ENCODE data around the gene MSLN.

Gene MSLN

DNA sequence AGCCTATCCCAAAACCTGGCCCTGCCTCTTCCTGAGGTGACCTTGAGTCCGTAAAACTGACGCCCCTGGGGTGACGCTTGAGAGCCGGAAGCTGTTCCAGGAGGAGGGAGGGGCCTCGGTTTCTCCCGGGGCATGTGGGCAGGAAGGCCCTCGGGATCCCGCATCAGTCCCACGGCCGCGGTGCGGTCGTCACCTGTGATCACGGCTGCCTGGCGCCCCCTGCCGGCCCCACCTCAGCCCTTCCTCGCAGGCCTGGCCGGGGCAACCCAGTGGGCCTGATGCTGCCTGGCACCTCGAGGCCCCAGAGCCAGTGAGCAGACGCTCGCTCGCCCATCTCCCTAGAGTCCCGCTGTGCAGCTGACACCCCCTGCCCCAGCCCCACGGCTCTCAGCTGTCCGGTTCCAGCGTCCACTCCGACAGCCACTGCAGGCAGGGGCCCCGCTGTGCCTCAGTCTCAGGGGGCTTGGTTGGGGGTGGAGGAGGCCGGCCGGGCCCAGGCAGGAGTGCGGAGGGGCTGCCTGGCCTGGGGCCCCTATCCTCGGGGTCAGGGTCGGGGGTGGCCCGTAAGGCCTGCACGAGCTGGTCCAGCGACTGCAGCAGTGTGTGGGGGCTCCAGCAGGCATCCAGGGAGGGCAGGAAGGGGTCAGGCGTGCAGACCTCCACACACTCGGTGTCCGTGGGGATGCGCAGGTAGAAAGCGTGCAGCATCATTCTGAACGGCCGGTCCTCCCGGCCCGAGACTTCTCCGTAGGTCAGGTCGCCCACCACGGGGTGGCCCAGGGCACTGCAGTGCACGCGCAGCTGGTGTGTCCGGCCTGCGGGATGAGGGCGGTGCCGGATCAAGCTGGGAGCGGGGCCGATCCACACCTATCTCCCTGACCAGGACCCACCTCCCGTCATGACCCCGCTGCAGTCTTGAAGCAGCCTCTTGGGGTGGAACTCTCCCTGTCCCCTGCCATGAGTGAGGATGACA lies 25.3 kb downstream of the MSLN start:
- WGBS, 2 experiments, result 72% methylated on average over 58 of the region's 58 CpGs
- no peaks in the 10 kb centered on the region for H3K9me3 ChIP-seq (ENCODE audit: control insufficient read depth, low read length)
- peaks cover 12% of the 10 kb centered on the region for H3K4me1 ChIP-seq (ENCODE audit: control insufficient read depth, insufficient read depth, low read length)
- peaks cover 14% of the 10 kb centered on the region for H3K36me3 ChIP-seq (ENCODE audit: control insufficient read depth, insufficient read depth, low read length)
- no peak overlapping the region for H3K27ac ChIP-seq (ENCODE audit: insufficient read depth, low read depth, low read length, poor library complexity, severe bottlenecking)
- H3K27me3 ChIP-seq (ENCODE audit: control insufficient read depth, insufficient read depth, low read length, poor library complexity, severe bottlenecking), result no peaks in the 10 kb centered on the region
- no peak overlapping the region for H3K4me3 ChIP-seq (ENCODE audit: insufficient read depth, low read depth, low read length)

DNA sequence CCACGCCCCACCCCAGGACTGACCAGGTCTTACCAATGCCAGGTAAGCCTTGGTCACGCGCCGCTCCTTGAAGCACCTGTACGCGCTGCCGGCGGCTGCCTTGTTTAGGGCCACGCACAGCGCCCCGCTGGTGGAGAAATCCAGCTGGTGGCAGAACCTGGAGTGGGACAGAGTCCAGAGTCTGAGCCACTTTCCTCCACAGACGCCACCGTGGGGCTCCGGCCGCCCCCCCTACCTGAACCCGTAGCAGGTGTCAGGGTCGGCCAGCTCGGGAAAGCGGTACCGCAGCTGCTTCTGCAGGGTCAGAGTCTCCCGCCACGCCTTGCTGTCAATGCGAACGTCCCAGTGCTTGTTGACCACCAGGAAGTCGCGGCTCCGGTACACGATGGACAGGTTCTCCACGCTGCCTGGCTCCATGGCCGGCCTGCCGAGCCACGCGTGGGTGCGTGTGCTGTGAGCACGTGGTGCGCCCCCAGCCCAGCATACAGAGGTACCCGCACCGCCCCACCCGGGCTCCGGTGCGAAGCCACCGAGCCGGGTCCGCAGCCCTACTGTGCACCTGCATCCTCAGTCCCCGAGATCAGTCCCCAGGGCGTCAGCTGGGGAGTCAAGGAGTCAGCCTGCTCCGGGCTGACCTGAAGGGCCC lies 26.9 kb downstream of the MSLN start:
- Histone ChIP-seq H3K9me3 (ENCODE audit: control insufficient read depth, low read length) (no peaks in the 10 kb centered on the region), H3K27me3 (ENCODE audit: control insufficient read depth, insufficient read depth, low read length, poor library complexity, severe bottlenecking) (no peaks in the 10 kb centered on the region), H3K36me3 (ENCODE audit: control insufficient read depth, insufficient read depth, low read length) (peaks cover 27% of the 10 kb centered on the region), H3K4me1 (ENCODE audit: control insufficient read depth, insufficient read depth, low read length) (peaks cover 12% of the 10 kb centered on the region), H3K27ac (ENCODE audit: insufficient read depth, low read depth, low read length, poor library complexity, severe bottlenecking) (no peak overlapping the region), H3K4me3 (ENCODE audit: insufficient read depth, low read depth, low read length) (peak overlapping the region; percentile 61)
- 52 to 53% methylated on average over 47 of the region's 47 CpGs for whole genome bisulfite sequencing, 2 experiments

DNA sequence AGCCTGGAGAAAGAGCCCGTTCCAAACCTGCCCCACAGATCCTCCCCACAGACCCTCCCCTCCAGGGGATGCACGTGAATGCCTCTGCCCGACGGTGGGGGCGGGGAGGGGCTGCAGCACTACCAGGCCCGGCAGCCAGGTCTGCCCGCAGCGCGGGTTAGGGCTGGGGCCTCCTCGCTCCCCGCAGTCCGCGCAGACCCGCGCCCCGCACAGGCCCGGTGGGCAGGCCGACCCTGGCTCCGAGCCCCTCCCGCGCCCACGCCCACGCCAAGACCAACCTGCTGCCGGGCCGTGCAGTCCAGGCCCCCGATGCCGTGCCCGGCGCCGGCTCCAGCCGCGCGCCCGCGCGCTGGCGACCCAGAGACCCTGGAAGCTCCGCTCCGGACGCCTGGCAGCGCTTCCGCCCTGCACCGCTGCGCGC lies 27.5 kb downstream of the MSLN start, which contains the start of gene RPUSD1:
TSS of gene RPUSD1 (minus strand) at position 404 of the 421 bp plus-strand sequence. CDS start 644 bp downstream, outside the sequence.
- Histone ChIP-seq H3K27ac (ENCODE audit: insufficient read depth, low read depth, low read length, poor library complexity, severe bottlenecking) (no peak within 1 kb of the TSS), H3K27me3 (ENCODE audit: control insufficient read depth, insufficient read depth, low read length, poor library complexity, severe bottlenecking) (no peaks in the 10 kb centered on the region), H3K4me1 (ENCODE audit: control insufficient read depth, insufficient read depth, low read length) (peaks cover 12% of the 10 kb centered on the region), H3K4me3 (ENCODE audit: insufficient read depth, low read depth, low read length) (peak within 1 kb of the TSS; percentile 86), H3K9me3 (ENCODE audit: control insufficient read depth, low read length) (no peaks in the 10 kb centered on the region), H3K36me3 (ENCODE audit: control insufficient read depth, insufficient read depth, low read length) (peaks cover 29% of the 10 kb centered on the region)
- 0 to 1% methylated on average over 45 of the region's 45 CpGs for WGBS, 2 experiments

DNA sequence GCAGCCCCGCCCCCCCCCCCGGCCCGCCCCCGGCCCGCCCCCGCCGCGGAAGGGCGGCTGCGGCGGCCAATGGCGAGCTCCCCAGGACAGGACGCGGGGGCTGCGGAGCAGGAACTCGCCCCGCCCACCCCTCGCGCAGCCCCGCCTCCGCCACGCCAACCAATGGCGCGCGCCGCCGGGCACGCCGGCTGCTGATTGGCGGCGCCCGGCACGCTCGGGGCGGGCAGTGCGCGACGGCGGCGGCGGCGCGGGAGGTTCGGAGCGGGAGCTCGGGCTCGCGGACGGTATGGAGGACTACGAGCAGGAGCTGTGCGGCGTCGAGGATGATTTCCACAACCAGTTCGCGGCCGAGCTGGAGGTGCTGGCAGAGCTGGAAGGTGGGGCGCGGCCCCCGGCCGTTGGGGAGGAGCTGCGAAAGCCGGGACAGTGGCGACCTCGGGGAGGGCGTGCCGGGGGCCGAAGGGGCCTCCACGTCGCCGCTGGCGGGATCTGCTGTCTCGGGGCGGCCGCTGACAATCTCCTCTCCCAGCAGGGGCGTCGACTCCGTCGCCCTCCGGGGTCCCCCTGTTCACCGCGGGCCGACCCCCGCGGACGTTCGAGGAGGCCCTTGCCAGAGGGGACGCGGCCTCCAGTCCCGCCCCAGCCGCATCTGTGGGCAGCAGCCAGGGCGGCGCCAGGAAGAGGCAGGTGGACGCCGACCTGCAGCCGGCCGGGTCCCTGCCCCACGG lies 28.0 kb downstream of the MSLN start, which contains the start of gene CHTF18:
TSS of gene CHTF18 (plus strand) at position 222 of the 728 bp plus-strand sequence. CDS start at position 287, 65 bp downstream.
- 0 to 1% methylated on average over 97 of the region's 97 CpGs for WGBS, 2 experiments
- Histone ChIP-seq H3K36me3 (ENCODE audit: control insufficient read depth, insufficient read depth, low read length) (peaks cover 29% of the 10 kb centered on the region), H3K27me3 (ENCODE audit: control insufficient read depth, insufficient read depth, low read length, poor library complexity, severe bottlenecking) (no peaks in the 10 kb centered on the region), H3K27ac (ENCODE audit: insufficient read depth, low read depth, low read length, poor library complexity, severe bottlenecking) (no peak within 1 kb of the TSS), H3K4me3 (ENCODE audit: insufficient read depth, low read depth, low read length) (peak within 1 kb of the TSS; percentile 86), H3K9me3 (ENCODE audit: control insufficient read depth, low read length) (no peaks in the 10 kb centered on the region), H3K4me1 (ENCODE audit: control insufficient read depth, insufficient read depth, low read length) (peaks cover 12% of the 10 kb centered on the region)

DNA sequence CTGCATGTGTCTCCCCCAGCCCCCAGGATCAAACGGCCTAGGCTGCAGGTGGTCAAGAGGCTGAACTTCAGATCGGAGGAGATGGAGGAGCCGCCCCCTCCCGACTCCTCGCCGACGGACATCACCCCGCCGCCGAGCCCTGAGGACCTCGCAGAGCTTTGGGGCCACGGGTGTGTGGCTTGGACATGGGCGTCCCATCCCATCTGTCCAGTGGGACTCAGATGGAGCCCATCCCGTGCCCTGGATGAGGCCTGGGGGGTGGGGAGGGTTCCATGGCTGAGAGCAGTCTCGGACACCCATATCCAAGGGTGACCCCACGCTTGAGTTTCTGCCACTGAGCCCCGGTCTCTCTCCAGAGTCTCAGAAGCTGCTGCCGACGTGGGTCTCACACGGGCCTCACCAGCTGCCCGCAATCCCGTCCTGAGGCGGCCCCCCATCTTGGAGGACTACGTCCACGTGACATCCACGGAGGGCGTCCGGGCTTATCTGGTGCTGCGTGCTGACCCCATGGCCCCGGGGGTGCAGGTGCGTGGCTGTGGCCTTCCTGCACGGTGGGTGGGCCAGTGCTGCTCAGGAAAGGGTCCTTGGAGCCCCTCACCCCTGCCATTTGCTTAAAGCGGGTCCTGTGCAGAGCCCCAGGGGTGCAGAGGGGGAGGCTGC lies 28.8 kb downstream of the MSLN start:
- peak overlapping the region; percentile 86 for H3K4me3 ChIP-seq (ENCODE audit: insufficient read depth, low read depth, low read length)
- H3K36me3 ChIP-seq (ENCODE audit: control insufficient read depth, insufficient read depth, low read length), result peaks cover 29% of the 10 kb centered on the region
- 79 to 80% methylated on average over 33 of the region's 33 CpGs for WGBS, 2 experiments
- no peak overlapping the region for H3K27ac ChIP-seq (ENCODE audit: insufficient read depth, low read depth, low read length, poor library complexity, severe bottlenecking)
- no peaks in the 10 kb centered on the region for H3K27me3 ChIP-seq (ENCODE audit: control insufficient read depth, insufficient read depth, low read length, poor library complexity, severe bottlenecking)
- no peaks in the 10 kb centered on the region for H3K9me3 ChIP-seq (ENCODE audit: control insufficient read depth, low read length)
- H3K4me1 ChIP-seq (ENCODE audit: control insufficient read depth, insufficient read depth, low read length), result peaks cover 12% of the 10 kb centered on the region

DNA sequence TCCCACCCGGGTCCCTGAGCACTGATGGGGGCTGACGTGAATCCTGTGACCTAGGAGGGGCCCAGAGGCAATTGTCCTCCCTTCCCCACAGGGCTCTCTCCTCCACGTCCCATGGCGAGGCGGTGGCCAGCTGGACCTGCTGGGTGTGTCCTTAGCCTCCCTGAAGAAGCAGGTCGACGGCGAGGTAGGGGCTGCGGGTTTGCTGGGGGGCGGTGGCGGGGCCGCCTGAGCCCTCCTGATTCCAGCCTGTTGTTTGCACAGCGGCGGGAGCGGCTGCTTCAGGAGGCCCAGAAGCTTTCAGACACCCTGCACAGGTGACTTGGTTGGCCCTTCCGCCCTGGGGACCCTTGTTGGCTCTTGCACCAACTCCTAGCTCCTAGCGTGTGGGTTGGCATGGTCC lies 29.6 kb downstream of the MSLN start:
- Histone ChIP-seq H3K4me3 (ENCODE audit: insufficient read depth, low read depth, low read length) (no peak overlapping the region), H3K4me1 (ENCODE audit: control insufficient read depth, insufficient read depth, low read length) (peaks cover 12% of the 10 kb centered on the region), H3K27me3 (ENCODE audit: control insufficient read depth, insufficient read depth, low read length, poor library complexity, severe bottlenecking) (no peaks in the 10 kb centered on the region), H3K36me3 (ENCODE audit: control insufficient read depth, insufficient read depth, low read length) (peaks cover 29% of the 10 kb centered on the region), H3K9me3 (ENCODE audit: control insufficient read depth, low read length) (no peaks in the 10 kb centered on the region), H3K27ac (ENCODE audit: insufficient read depth, low read depth, low read length, poor library complexity, severe bottlenecking) (no peak overlapping the region)
- WGBS, 2 experiments, result 96% methylated on average over 17 of the region's 17 CpGs

DNA sequence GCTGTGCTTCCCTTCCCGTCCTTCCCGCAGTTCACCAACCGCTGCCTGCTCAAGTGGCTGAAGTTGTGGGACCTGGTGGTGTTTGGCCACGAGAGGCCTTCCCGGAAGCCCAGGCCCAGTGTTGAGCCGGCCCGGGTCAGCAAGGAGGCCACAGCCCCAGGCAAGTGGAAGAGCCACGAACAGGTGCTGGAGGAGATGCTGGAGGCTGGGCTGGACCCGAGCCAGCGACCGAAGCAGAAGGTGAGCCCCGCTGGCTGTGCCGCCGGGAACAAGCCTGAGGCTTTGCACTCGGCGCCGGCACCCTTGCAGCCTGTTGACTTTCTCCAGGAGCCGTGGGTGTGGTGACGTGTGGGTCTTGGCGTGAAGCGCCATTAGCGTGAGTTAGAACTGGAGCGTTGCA lies 30.6 kb downstream of the MSLN start:
- no peak overlapping the region for H3K4me3 ChIP-seq (ENCODE audit: insufficient read depth, low read depth, low read length)

DNA sequence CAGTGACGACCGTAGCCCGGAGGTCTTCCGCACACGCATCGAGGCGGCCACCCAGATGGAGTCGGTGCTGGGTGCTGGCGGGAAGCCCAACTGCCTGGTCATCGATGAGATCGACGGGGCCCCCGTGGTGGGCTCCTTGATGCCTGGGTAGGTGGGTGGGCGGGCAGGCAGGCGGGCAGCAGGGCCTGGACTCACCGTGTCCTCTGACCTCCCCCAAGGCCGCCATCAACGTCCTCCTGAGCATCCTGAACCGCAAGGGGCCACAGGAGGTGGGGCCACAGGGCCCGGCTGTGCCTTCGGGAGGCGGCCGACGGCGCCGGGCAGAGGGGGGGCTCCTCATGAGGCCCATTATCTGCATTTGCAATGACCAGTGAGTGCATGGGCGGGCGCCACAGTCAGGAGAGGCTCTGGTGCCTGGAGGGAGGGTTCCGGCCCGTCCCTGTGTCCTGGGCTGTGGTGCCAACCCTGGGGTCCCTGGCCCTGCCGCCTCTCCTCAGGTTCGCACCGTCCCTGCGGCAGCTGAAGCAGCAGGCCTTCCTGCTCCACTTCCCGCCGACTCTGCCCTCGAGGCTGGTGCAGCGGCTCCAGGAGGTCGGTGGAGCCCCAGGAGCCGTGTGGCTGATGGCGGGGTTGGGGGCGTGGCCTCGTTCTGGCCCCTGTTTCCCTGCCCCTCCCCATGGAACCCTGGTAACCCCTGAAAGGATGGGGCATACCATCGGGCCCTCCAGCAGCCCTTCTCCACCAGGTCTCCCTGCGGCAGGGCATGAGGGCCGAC lies 31.9 kb downstream of the MSLN start:
- H3K27ac ChIP-seq (ENCODE audit: insufficient read depth, low read depth, low read length, poor library complexity, severe bottlenecking), result no peak overlapping the region
- H3K27me3 ChIP-seq (ENCODE audit: control insufficient read depth, insufficient read depth, low read length, poor library complexity, severe bottlenecking), result no peaks in the 10 kb centered on the region
- H3K36me3 ChIP-seq (ENCODE audit: control insufficient read depth, insufficient read depth, low read length), result peaks cover 28% of the 10 kb centered on the region
- peaks cover 12% of the 10 kb centered on the region for H3K4me1 ChIP-seq (ENCODE audit: control insufficient read depth, insufficient read depth, low read length)
- H3K4me3 ChIP-seq (ENCODE audit: insufficient read depth, low read depth, low read length), result no peak overlapping the region
- 96% methylated on average over 46 of the region's 46 CpGs for WGBS, 2 experiments
- no peaks in the 10 kb centered on the region for H3K9me3 ChIP-seq (ENCODE audit: control insufficient read depth, low read length)

More for the DNA sequence above, 30.6 kb downstream of the MSLN start:
- no peaks in the 10 kb centered on the region for H3K27me3 ChIP-seq (ENCODE audit: control insufficient read depth, insufficient read depth, low read length, poor library complexity, severe bottlenecking)
- H3K27ac ChIP-seq (ENCODE audit: insufficient read depth, low read depth, low read length, poor library complexity, severe bottlenecking), result no peak overlapping the region
- peaks cover 12% of the 10 kb centered on the region for H3K4me1 ChIP-seq (ENCODE audit: control insufficient read depth, insufficient read depth, low read length)
- H3K36me3 ChIP-seq (ENCODE audit: control insufficient read depth, insufficient read depth, low read length), result peaks cover 25% of the 10 kb centered on the region
- H3K9me3 ChIP-seq (ENCODE audit: control insufficient read depth, low read length), result no peaks in the 10 kb centered on the region
- WGBS, 2 experiments, result 97% methylated on average over 23 of the region's 23 CpGs

DNA sequence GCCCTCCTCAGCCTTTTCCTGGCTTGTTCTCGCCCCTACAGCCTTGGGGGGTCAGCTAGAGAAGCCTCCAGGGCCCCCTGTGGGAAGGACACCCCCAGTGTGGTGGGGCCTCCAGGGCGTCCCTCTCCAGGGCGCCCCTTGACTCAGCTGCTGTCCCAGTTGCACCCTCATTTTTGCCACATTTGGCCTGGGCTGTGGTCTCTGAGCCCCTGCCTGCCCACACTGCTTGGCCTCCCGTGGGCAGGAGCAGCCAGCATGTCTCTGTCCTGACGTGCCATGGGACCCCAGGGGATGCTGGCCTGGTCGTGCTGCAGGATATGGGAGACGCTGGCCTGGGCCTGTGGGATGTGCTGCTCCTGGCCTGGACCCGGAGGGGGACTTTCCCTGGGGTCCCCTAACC lies 32.9 kb downstream of the MSLN start:
- 95 to 96% methylated on average over 8 of the region's 8 CpGs for whole genome bisulfite sequencing, 2 experiments
- Histone ChIP-seq H3K36me3 (ENCODE audit: control insufficient read depth, insufficient read depth, low read length) (peaks cover 28% of the 10 kb centered on the region), H3K4me3 (ENCODE audit: insufficient read depth, low read depth, low read length) (no peak overlapping the region), H3K27ac (ENCODE audit: insufficient read depth, low read depth, low read length, poor library complexity, severe bottlenecking) (no peak overlapping the region), H3K27me3 (ENCODE audit: control insufficient read depth, insufficient read depth, low read length, poor library complexity, severe bottlenecking) (peaks cover 2% of the 10 kb centered on the region), H3K4me1 (ENCODE audit: control insufficient read depth, insufficient read depth, low read length) (peaks cover 10% of the 10 kb centered on the region), H3K9me3 (ENCODE audit: control insufficient read depth, low read length) (no peaks in the 10 kb centered on the region)
